GM12873 (cell line): Measurements from ENCODE around the gene TEF.

Experiments used
- TF ChIP-seq, protein P1 (sequence below): IDR thresholded peaks from 2 replicates; pipeline ENCODE4 v1.5.1; 2012; ENCODE audit warnings: low read depth, mild to moderate bottlenecking, moderate library complexity, low read length, control low read depth; ENCODE audit not compliant: insufficient read depth; ENCODE audit errors: missing control alignments

Gene TEF

DNA sequence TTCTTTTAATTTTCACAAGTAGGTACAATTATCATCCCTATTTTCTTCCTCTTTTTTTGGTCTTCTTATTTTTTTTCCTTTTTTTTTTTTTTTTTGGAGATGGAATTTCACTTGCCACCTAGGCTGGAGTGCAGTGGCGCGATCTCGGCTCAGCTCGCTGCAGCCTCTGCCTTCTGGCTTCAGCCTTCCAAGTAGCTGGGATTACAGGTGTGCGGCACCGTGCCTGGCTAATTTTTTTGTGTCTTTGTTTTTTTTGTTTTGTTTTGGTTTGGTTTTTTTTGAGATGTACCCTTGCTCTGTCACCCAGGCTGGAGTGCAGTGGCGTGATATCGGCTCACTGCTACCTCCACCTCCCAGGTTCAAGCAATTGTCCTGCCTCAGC is 48.2 kb downstream of the TEF start:
- TF ChIP-seq, protein P1, sequence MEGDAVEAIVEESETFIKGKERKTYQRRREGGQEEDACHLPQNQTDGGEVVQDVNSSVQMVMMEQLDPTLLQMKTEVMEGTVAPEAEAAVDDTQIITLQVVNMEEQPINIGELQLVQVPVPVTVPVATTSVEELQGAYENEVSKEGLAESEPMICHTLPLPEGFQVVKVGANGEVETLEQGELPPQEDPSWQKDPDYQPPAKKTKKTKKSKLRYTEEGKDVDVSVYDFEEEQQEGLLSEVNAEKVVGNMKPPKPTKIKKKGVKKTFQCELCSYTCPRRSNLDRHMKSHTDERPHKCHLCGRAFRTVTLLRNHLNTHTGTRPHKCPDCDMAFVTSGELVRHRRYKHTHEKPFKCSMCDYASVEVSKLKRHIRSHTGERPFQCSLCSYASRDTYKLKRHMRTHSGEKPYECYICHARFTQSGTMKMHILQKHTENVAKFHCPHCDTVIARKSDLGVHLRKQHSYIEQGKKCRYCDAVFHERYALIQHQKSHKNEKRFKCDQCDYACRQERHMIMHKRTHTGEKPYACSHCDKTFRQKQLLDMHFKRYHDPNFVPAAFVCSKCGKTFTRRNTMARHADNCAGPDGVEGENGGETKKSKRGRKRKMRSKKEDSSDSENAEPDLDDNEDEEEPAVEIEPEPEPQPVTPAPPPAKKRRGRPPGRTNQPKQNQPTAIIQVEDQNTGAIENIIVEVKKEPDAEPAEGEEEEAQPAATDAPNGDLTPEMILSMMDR = no peak

DNA sequence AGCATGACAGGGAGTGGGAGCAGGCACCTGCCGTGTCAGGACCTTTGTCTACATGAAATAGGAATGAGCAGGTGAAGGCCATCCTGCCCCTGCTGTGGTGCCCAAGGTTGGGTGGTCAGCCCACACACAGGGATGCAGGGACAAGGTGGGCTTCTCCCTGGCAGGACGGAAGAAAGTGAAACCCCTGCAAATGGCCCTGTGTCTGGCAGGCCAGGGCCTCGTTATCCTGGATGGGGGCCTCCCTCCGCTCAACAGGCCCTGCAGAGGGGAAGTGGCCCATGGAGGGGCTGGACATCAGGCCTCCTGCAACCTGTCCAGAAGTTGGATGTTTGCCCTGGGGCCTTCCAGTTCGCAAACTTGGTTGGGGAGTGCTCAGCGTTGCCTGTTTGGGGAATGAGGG is 49.9 kb downstream of the TEF start:
- TF ChIP-seq, protein P1 = no peak

DNA sequence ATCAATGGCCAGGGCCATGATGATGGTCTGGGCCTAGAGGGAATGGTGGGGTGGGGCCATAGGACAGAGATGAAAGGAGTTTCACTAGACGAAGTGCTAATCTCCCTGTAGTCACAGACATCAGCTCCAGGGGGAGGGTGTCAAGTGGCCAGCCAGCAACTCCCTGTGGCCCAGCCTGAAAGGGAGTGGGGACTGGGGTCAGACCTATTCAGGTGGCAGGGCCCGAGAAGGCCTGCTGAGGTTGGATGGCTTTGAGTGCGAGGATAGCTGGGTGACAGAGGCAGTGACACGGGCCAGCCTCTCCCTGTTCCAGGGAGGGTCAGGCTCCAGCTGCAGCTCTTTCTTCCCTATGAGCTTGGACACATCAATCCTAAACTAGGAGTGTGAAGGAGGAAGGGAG is 53.8 kb downstream of the TEF start:
- TF ChIP-seq, protein P1 = no peak

DNA sequence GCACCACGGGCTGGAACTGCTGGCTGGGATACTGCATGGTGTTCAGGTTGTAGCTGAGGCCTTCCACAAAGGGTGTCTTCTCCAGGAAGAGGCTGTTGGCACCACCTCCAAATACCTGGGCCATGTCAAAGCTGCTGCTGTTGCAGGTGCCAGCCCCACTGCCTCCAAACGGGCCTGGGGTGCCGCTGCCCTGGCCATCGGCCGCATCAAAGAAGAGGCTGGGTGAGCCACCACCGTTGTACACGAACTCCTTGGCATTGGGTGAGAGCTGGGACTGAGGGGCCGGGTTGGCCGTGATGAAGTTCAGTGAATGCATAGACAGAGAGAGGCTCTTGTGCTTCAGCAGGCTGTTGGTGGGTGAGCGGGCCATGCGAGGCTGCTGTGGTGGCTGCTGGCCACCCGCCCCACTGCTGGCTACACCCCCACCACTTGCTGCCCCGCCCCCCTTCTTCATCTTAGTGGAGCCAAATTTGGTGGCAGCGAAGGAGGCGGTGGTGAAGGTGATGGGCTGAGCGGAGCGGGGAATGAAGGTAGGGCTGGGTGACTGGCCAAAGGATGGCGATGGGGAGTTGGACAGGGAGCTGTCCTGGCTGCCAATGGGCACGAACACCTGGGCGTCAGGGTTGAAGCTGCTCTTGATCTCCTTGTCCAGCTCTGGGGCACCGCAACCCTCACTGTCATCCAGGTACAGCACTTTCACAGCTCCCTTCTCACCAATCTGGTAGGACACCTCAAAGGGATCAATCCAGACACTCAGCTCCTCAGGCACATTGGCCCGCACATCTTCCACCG is 54.8 kb downstream of the TEF start:
- TF ChIP-seq, protein P1 = no peak

DNA sequence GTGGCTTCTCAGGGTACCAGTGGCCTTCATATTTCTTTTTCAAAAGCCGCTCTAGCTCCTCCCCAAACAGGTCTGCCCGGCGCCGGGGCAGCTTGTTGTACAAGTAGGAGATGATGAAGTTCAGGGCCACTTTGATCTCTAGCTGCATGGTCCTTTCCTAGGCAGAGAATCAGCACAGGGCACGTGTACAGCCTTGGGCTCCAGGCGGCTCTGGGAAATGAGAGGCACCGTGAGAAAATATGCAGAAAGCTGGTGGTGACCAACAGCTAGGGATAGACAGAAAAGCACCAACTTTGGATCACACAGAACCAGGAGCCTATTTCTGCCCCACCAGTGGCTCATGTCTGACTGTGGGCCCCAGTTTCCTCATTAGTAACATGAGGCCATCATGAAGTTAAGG is 55.5 kb downstream of the TEF start:
- TF ChIP-seq, protein P1 = no peak

DNA sequence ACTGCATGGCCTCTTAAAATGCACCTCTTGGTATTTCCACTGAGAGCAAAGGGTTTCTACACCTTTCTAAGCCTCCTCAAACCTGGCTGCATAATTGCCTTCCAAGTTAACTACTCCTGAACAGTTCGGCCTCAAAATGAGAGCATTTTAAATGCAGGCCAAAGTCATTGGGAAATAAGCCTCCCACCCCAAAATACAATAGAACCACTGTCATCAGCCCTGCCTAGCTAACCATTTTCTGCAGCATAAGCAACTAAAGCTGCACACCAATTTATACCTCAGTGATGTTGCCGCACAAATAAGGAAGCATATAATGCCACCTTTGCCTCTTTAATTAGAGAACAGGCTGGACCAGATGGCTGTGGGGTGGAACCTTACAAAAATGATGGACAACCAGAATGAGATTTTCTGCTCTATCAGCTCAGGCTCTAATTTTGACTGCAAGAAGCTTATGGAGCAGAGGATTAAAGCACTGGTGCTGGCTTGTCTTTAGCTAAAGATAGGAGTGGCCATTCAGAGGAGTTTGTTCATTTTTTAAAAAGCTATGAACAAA is 60.6 kb downstream of the TEF start:
- TF ChIP-seq, protein P1 = no peak

DNA sequence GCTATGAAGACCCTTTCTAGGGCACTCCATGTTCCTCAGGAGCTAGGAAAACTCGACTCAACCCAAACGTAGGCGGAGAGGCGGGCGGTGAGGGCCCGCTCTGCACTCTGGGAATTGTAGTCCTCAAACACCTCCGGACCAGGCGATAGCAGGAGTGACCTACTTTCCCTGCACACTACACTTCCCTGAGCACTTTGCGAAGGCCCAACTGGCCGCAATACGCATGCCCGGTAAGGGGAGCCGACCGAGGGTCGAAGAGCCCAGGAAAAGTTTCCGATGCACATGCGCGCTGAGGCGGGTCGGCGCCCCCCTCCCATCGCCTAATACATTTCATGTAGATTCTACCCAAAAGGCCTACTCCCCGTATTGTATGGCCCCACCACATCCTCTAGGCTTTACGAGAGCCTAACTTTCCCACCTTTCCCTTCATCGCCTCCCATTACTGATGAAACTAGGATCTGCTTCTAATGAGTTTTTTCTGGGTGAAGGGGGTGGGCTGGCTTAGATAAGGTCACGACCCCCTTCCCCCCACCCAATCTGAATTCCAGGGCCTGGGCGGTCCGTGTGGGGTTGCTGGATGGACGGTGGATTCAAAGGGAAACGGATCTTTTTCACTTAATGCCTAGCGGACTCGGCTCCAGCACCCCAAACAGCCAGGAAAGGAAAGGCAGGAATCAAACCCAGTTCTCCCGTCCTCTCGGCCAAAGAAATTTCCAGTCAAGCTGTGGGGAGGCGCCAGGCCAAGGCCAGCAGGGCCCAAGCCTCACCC is 62.8 kb downstream of the TEF start:
- TF ChIP-seq, protein P1 = no peak
